ENCODE data around the gene CHST10.
"Not testable (repeated sequence)": the region's sequence is repeated elsewhere in the genome, so short reads cannot be mapped to it uniquely, and the experiment has no call there.

CHST10 gene

GRCh38 chr2:100416935-100417710 is at the start of gene CHST10:
Gene CHST10, minus strand, starts transcription at chr2:100417668. Its CDS starts 10,993 bp downstream, at chr2:100406675.
- DNase-seq (ENCODE audit: low spot score) = peak; percentile 75

- no peak for DNase-seq (ENCODE audit: low spot score)
Observed at GRCh38 chr2:100460904-100461530, 43.5 kb upstream of the CHST10 start.

- not testable (repeated sequence) for DNase-seq (ENCODE audit: low spot score)
Observed at GRCh38 chr2:100456357-100456756, 38.9 kb upstream of the CHST10 start.

GRCh38 chr2:100453853-100454252 is 36.4 kb upstream of the CHST10 start:
- no peak for DNase-seq (ENCODE audit: low spot score)

- DNase-seq (ENCODE audit: low spot score) = peak; percentile 34
Observed at GRCh38 chr2:100451734-100452133, 34.3 kb upstream of the CHST10 start.

GRCh38 chr2:100451092-100451491 is 33.6 kb upstream of the CHST10 start:
- no peak for DNase-seq (ENCODE audit: low spot score)

- no peak for DNase-seq (ENCODE audit: low spot score)
Observed at GRCh38 chr2:100446696-100447095, 29.2 kb upstream of the CHST10 start.

- DNase-seq (ENCODE audit: low spot score) = no peak
Observed at GRCh38 chr2:100437751-100438150, 20.3 kb upstream of the CHST10 start.

- no peak for DNase-seq (ENCODE audit: low spot score)
Observed at GRCh38 chr2:100429726-100430125, 12.3 kb upstream of the CHST10 start.

GRCh38 chr2:100427627-100428258 is 10.3 kb upstream of the CHST10 start:
- no peak for DNase-seq (ENCODE audit: low spot score)

- no peak for DNase-seq (ENCODE audit: low spot score)
Observed at GRCh38 chr2:100427111-100427510, 9.6 kb upstream of the CHST10 start.

- no peak for DNase-seq (ENCODE audit: low spot score)
Observed at GRCh38 chr2:100426384-100426720, 8.9 kb upstream of the CHST10 start.

GRCh38 chr2:100425573-100426383 is 8.3 kb upstream of the CHST10 start:
- no peak for DNase-seq (ENCODE audit: low spot score)

- DNase-seq (ENCODE audit: low spot score) = no peak
Observed at GRCh38 chr2:100425107-100425506, 7.6 kb upstream of the CHST10 start.

- DNase-seq (ENCODE audit: low spot score) = no peak
Observed at GRCh38 chr2:100424277-100424875, 6.9 kb upstream of the CHST10 start.

GRCh38 chr2:100423631-100424030 is 6.2 kb upstream of the CHST10 start:
- no peak for DNase-seq (ENCODE audit: low spot score)

- no peak for DNase-seq (ENCODE audit: low spot score)
Observed at GRCh38 chr2:100422320-100423055, 5.0 kb upstream of the CHST10 start.

GRCh38 chr2:100419915-100420314 is 2.4 kb upstream of the CHST10 start:
- DNase-seq (ENCODE audit: low spot score) = no peak

- DNase-seq (ENCODE audit: low spot score) = no peak
Observed at GRCh38 chr2:100418406-100418962, 1.0 kb upstream of the CHST10 start.

- DNase-seq (ENCODE audit: low spot score) = no peak
Observed at GRCh38 chr2:100417711-100418124, 250 bp upstream of the CHST10 start.

- DNase-seq (ENCODE audit: low spot score) = no peak
Observed at GRCh38 chr2:100416397-100416934, 1.0 kb downstream of the CHST10 start.

Measured in putamen (tissue), 1 donor.